Measurements from ENCODE around the gene IVNS1ABP. TPM values are rescaled to one million over a fixed set of nuclear protein-coding genes. Genes with fewer than 3 reads are reported as not detected.

The IVNS1ABP gene
- total and polyA plus RNA-seq, 2 experiments from 2014 or later: 74.4 to 116 TPM

DNA sequence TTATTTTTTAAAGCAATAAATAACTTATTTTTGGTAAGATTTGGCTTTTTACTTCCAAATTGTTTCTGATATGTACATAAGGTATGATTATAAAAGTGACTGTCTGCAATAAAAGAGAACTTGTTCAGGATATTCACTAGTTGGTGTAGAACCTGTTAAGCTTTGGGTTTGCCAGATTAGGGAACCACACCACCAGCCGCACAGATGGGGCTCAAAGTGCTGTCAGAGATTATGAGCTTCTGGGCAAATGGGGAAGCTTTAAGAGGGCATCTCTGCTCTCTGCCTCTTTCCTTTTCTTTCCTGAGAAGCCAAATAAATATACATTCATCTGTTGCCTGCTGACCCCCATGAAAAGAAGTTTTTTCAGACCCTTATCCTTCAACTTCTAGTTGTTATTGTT lies 25.4 kb downstream of the IVNS1ABP start:
- Histone ChIP-seq H3K79me2 (no peaks in the 10 kb centered on the region), H4K20me1 (ENCODE audit: insufficient read depth, poor library complexity, severe bottlenecking) (no peaks in the 10 kb centered on the region), H2AFZ (no peak overlapping the region), H3K4me2 (no peak overlapping the region), H3K36me3 (replicated peaks; ENCODE audit: insufficient read depth, low read depth) (no peaks in the 10 kb centered on the region), H3K27me3 (no peaks in the 10 kb centered on the region), H3K9me2 (replicated peaks; ENCODE audit: insufficient read depth) (no peaks in the 10 kb centered on the region), H3K27ac (no peak overlapping the region), H3K4me3 (no peak overlapping the region), H3K4me1 (ENCODE audit: insufficient read depth) (no peaks in the 10 kb centered on the region), H3K9me3 (ENCODE audit: low read depth) (no peaks in the 10 kb centered on the region)
- no peak for DNase-seq (ENCODE audit: low spot score)
- TF ChIP-seq EZH2 (IDR thresholded peaks at IDR 0.05; ENCODE audit: borderline replicate concordance) (no peak), EZH2phosphoT487 (IDR thresholded peaks at IDR 0.05; ENCODE audit: low read depth, severe bottlenecking, unreplicated experiment) (no peak)
- TF ChIP-seq, protein P1, sequence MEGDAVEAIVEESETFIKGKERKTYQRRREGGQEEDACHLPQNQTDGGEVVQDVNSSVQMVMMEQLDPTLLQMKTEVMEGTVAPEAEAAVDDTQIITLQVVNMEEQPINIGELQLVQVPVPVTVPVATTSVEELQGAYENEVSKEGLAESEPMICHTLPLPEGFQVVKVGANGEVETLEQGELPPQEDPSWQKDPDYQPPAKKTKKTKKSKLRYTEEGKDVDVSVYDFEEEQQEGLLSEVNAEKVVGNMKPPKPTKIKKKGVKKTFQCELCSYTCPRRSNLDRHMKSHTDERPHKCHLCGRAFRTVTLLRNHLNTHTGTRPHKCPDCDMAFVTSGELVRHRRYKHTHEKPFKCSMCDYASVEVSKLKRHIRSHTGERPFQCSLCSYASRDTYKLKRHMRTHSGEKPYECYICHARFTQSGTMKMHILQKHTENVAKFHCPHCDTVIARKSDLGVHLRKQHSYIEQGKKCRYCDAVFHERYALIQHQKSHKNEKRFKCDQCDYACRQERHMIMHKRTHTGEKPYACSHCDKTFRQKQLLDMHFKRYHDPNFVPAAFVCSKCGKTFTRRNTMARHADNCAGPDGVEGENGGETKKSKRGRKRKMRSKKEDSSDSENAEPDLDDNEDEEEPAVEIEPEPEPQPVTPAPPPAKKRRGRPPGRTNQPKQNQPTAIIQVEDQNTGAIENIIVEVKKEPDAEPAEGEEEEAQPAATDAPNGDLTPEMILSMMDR (IDR thresholded peaks at IDR 0.05; ENCODE audit: poor library complexity): no peak
- WGBS (ENCODE audit: low lambda C conversion rate, missing lambda C conversion rate): 65% methylated on average over 1 of the region's 1 CpG

DNA sequence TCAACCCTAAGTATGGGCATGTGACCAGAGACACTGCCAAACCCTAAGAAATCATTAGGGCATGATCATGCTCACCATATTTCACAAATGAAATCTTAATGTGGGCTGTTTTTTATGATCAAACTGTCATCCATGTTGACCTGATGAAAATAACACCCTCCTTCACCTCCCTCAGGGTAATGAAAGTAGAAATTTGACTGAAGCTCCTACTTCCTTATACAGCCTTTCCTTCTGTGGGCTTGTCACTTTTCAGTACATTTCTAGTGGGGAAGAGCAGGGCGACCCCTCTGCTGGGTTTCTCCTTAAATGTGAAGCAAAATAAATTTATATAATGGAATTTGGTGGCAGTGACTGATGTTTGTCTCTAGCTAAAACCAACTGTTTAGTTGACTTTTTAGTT lies 25.9 kb downstream of the IVNS1ABP start:
- Histone ChIP-seq H3K4me1 (ENCODE audit: insufficient read depth) (no peaks in the 10 kb centered on the region), H3K9me3 (ENCODE audit: low read depth) (no peaks in the 10 kb centered on the region), H3K9me2 (replicated peaks; ENCODE audit: insufficient read depth) (no peaks in the 10 kb centered on the region), H3K79me2 (no peaks in the 10 kb centered on the region), H3K36me3 (replicated peaks; ENCODE audit: insufficient read depth, low read depth) (no peaks in the 10 kb centered on the region), H3K4me2 (no peak overlapping the region), H4K20me1 (ENCODE audit: insufficient read depth, poor library complexity, severe bottlenecking) (no peaks in the 10 kb centered on the region), H3K27ac (no peak overlapping the region), H2AFZ (no peak overlapping the region), H3K4me3 (no peak overlapping the region), H3K27me3 (no peaks in the 10 kb centered on the region)
- DNase-seq (ENCODE audit: low spot score): no peak
- TF ChIP-seq EZH2 (IDR thresholded peaks at IDR 0.05; ENCODE audit: borderline replicate concordance) (no peak), EZH2phosphoT487 (IDR thresholded peaks at IDR 0.05; ENCODE audit: low read depth, severe bottlenecking, unreplicated experiment) (no peak)
- TF ChIP-seq, protein P1 (IDR thresholded peaks at IDR 0.05; ENCODE audit: poor library complexity): no peak
- WGBS (ENCODE audit: low lambda C conversion rate, missing lambda C conversion rate): 88% methylated on average over 1 of the region's 1 CpG

DNA sequence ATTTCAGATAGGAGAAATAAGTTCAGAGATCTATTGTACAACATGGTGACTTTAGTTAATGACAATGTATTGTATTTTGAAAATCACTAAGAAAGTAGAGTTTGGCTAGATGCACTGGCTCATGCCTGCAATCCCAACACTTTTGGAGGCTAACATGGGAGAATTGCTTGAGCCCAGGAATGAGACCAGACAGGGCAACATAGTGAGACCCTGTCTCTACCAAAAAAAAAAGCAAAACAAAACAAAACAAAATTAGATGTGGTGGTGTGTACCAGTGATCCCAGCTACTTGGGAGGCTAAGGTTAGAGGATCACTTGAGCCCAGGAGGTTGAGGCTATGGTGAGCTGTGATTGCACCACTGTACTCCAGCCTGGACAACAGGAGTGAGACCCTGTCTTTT lies 27.2 kb downstream of the IVNS1ABP start:
- no peaks in the 10 kb centered on the region for H3K27me3 ChIP-seq
- H2AFZ ChIP-seq: no peak overlapping the region
- TF ChIP-seq EZH2phosphoT487 (IDR thresholded peaks at IDR 0.05; ENCODE audit: low read depth, severe bottlenecking, unreplicated experiment): no peak
- no peak for DNase-seq (ENCODE audit: low spot score)
- no peaks in the 10 kb centered on the region for H3K36me3 ChIP-seq (replicated peaks; ENCODE audit: insufficient read depth, low read depth)
- H3K4me1 ChIP-seq (ENCODE audit: insufficient read depth): peaks cover 6% of the 10 kb centered on the region
- no peaks in the 10 kb centered on the region for H4K20me1 ChIP-seq (ENCODE audit: insufficient read depth, poor library complexity, severe bottlenecking)
- H3K9me3 ChIP-seq (ENCODE audit: low read depth): no peaks in the 10 kb centered on the region
- no peaks in the 10 kb centered on the region for H3K9me2 ChIP-seq (replicated peaks; ENCODE audit: insufficient read depth)
- H3K79me2 ChIP-seq: no peaks in the 10 kb centered on the region
- no peak overlapping the region for H3K4me3 ChIP-seq
- no peak overlapping the region for H3K27ac ChIP-seq
- H3K4me2 ChIP-seq: no peak overlapping the region

DNA sequence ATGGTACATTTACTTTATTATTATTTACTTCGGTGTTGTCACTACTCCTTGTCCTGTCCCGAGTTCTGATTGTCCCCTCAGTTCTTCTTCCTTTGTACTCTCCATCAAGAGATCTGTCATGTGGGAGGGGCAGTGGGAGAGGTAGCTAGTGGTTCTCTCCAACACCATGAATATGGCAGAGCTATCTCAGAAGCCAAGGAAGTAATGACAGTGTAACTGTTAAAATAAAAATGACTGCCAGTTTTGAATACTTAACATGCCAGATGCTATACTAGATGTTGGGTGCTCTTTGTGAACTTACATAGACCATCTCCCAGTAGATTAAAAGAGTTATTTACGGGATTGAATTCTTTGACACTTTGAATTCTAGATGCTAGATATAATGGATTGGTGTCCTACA lies 28.6 kb downstream of the IVNS1ABP start:
- no peak for DNase-seq (ENCODE audit: low spot score)
- Histone ChIP-seq H3K27ac (no peak overlapping the region), H3K36me3 (replicated peaks; ENCODE audit: insufficient read depth, low read depth) (no peaks in the 10 kb centered on the region), H3K9me3 (ENCODE audit: low read depth) (no peaks in the 10 kb centered on the region), H3K27me3 (no peaks in the 10 kb centered on the region), H3K4me1 (ENCODE audit: insufficient read depth) (peaks cover 13% of the 10 kb centered on the region), H2AFZ (no peak overlapping the region), H3K4me3 (no peak overlapping the region), H3K9me2 (replicated peaks; ENCODE audit: insufficient read depth) (no peaks in the 10 kb centered on the region), H3K4me2 (no peak overlapping the region), H3K79me2 (no peaks in the 10 kb centered on the region), H4K20me1 (ENCODE audit: insufficient read depth, poor library complexity, severe bottlenecking) (no peaks in the 10 kb centered on the region)
- 92% methylated on average over 3 of the region's 3 CpGs for WGBS (ENCODE audit: low lambda C conversion rate, missing lambda C conversion rate)
- TF ChIP-seq EZH2 (IDR thresholded peaks at IDR 0.05; ENCODE audit: borderline replicate concordance): no peak
- TF ChIP-seq, protein P1 (IDR thresholded peaks at IDR 0.05; ENCODE audit: poor library complexity): no peak
- TF ChIP-seq EZH2phosphoT487 (IDR thresholded peaks at IDR 0.05; ENCODE audit: low read depth, severe bottlenecking, unreplicated experiment): no peak

All from hepatocyte (in vitro differentiated cells).